ENCODE data around the gene CLIC4.

- TF ChIP-seq YY1 (IDR thresholded peaks at IDR 0.05; ENCODE audit: insufficient read depth, insufficient read length) (no peak), ZNF274 (IDR thresholded peaks at IDR 0.05; ENCODE audit: low read depth, low read length) (no peak)
Measured at GRCh38 chr1:24872061-24872850, 127.0 kb downstream of the CLIC4 start.

Data from NT2/D1 (cell line).